HG03469 (cell line): ENCODE data around the gene AKT2.
"Not testable (repeated sequence)": the region's sequence is repeated elsewhere in the genome, so short reads cannot be mapped to it uniquely, and the experiment has no call there.

Experiments
- ATAC-seq: cut with Tn5 transposase; IDR thresholded peaks from one replicate; pipeline ENCODE4 v1.9.1; 2021; ENCODE audit warnings: mild to moderate bottlenecking, moderate library complexity, moderate number of reproducible peaks; ENCODE audit not compliant: unreplicated experiment

AKT2 gene

DNA sequence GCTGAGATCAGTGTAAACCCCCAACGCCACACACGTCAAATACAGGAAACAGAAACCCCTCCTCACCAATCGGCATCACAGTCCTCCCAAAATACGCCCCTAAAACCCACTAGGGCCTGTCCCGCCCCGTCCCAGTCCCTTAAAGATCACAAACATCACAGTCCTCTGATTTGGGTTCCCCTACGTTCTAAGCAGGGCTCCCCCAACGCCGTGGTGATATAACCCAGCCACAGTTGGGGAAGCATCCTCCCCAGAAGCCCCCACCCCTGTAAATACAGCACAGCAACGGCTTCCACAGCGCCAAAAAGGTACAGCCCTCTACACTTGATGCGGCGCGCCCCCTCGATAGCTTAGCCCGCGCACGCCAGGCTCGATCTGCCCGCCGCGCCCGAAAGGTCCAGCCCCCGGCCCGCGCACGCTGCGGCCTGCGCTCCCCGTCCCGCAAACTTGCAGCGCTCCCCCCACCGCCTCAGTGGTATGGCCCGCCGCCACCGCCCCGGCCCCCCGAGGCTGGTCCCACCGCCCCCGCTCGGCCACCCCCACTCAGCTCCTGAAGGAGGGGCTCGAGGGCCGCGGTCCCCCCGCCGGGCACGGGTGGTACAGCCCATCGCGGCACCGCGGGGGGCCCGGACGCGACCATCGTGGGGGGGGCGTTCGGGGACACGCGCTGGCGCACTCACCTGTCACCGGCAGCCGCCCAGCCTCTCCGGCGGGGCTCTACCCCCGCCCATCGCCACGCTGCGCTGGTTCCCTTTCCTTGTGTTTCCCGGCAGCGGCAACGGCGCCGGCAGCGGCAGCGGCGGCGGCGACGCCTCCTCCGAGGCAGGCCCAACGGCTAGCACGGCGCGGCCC, at the start of gene AKT2:
TSS of gene AKT2 (minus strand) at position 845 of the 852 bp plus-strand sequence. CDS start 20,078 bp downstream, outside the sequence.
- ATAC-seq: peak; percentile 11

DNA sequence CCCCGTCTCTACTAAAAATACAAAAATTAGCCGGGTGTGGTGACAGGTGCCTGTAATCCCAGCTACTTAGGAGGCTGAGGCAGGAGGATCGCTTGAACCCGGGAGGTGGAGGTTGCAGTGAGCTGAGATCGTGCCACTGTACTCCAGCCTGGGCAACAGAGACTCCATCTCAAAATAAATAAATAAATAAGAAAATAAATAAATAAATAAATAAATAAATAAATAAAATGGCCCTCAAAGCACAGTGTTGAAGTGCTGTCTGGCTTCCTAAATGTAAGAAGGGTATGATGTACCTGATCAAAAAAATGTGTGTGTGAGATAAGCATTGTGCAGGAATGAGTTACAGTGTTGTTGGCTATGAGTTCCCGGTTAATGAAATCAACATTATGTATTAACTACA, 47.9 kb upstream of the AKT2 start:
- not testable (repeated sequence) for ATAC-seq

DNA sequence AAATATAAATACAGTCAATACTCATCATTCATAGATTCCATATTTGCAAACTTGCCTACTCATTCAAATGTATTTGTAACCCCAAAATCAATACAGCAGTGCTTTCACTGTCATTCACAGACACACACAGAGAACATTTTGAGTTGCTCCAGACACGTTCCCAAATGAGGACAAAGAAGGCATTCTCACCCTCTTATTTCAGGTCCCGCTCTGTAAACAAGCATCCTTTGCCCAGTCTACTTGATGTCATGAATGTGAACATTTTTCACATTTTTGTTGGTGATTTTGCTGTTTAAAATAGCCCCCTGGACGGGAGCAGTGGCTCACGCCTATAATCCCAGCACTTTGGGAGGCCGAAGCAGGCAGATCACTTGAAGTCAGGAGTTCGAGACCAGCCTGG, 47.5 kb upstream of the AKT2 start:
- no peak for ATAC-seq

DNA sequence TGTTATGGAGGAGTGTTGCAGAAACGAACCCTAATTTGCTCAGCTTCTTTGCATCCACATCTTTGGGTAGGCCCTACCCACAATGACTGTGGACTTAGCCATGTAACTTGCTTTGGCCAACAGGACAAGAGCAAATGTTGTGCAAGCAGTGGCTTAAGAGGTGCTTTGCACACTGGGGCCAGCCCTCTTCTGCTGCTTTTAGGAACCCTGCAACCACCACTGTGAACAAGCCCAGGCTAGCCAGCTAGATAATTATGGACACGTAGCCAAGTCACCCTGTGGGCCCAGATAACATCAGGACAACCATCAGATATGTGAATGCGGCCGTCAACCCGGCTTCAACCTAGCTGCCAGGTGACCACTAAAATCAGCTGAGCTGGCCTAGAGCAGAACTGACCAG, 45.9 kb upstream of the AKT2 start:
- ATAC-seq: no peak

DNA sequence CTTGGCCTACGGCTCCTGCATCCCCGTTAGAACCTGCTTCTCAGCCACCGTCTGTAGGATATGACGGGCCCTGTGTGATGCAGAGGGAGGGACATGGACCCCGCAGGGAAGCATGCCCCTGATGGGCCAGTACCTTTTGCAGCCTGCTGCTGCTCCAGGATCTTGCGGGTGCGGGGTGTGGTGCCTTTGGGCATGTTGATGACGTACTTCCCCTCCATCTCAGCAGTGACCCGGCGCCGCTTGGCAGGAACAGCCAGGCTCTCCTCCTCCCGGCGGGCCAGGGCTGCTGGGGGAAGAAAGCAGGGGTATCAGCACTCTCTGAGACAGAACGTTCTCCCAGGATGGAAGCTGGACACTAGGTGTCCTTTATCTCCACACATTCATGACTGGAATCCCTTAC, 41.1 kb upstream of the AKT2 start:
- ATAC-seq: no peak

DNA sequence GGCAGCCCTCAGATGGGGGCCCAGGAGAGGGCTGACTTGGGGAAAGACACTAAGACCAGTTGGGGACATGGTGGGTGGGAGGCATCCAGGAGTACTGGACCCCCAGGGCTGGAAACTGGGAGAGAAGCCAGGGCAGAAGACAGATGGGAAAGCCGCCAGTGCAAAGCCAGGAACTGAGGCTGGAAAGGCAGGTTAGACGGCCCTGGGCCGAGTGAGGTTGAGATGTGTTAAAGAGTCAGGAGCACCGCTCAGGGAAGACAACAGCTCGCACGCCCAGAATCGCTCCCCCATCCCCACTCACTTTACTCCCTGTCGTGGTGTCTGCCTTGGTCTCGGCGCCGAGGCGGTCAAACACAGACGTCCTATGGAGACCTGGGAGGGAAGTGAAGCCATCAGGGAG, 38.6 kb upstream of the AKT2 start:
- ATAC-seq: no peak

DNA sequence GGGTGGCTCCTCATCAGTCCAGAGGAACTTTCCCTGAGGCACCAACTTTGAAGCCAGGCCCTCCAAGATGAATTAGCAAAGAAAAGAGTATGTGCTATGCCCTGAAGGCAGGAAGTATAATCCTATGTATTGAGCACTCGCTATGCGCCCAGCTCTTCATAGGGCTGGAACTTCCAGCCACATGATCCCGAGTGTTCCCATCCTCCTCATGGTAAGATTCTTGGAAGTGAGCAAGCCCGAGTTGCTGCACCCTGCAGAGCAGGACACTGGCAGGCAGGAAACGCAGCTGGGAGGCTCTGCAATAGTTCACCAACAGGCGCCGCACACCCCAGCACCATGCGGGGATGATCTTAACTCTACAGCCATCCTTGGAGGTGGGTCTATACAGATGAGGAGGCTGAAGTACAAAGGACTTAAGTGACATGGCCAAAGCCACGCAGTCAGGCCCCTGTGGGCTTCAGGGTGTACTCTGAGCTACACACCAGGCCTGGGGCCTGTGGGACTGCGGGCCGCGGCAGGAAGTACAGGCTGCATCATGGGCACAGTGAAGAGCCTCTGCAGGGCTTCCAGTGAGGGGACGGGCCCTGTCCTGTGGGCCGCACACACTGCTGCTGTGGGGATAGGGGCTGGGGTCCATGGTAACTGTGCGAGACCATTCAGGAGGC, 37.9 kb upstream of the AKT2 start:
- ATAC-seq: no peak

DNA sequence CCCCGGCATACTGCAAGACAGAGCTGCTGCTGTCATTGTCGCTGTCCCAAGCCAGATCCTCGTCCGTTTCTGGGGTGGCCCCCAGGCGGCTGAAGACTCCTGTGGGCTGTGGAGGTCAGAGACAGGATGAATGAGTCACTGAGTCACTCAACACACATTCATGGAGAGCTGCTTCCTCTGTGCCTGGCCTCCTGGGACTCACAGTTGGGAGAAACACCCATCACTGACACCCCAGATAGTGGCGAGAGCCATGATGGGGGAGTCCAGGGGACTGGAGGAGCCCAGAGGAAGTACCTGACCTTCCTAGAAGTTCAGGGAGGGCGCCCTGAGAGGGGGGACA, 37.1 kb upstream of the AKT2 start:
- no peak for ATAC-seq

DNA sequence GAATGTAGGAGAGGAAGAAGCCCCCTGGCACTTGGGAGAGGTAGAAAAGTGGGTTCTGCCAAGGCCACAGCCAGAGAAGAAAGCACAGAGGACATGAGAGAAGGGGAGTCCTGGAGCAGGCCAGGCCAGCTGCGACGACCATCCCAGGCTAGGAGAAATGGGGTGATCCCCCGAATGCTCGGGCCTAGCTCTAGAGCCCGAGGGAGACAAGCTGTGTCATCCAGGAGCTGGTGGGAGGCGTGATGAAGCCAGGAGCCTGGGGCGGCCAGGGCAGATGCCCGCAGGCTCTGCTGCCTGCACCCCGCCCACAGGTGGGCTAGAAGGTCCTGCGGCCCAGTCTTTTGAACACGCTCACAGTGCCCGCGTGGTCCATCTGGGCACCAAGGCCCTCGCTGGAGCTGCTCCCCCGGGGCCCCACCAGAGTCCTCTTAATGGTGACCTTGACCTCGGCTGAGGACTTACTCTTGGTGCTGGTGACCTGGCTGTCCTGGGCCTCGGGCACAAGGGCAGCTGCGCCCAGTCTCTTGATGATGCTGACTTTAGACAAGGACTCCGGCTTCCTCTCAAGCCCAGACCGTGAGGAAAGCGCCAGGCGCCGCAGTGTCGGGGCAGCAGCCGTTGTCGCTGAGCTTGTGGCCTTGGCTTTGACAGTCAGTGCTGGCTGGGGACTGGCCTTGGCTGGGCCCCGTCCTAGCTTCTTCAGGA, 36.6 kb upstream of the AKT2 start:
- ATAC-seq: no peak

DNA sequence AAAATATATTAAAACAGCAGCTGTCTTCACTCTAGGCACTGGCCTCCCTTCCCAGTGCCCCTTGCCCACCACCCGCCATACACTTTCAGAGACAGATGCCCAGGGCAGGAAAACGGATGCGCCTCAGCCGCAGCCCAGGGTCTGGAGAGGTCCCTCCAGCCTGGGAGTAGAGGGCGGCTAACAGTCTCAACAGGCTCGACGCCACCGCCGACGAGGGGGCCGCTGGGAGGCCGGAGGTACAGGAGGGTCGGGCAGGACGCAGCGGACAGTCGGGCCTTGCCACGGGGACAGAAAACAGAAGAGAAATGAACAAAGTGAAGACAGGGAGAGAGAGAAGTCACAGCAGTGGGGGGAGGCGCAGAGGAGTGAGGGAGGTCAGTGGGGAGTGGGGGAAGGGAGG, 35.9 kb upstream of the AKT2 start:
- no peak for ATAC-seq

DNA sequence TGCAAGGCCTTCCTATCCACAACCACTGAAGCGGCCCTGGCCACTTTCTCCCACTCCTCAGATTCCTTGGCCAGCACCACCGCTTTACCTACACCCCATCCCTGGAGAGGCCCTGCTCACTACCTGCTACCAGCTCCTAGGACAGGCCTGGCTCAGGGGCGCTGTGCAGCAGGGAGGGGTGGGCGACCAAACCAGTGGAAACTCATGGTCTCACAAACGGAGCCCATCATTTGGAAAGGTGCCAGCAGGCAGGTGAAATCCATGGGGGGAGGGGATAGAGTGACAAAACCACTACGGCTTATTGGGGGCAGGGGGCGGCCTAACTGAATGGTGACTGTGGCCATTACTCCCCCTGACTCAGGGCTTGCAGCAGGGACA, 35.4 kb upstream of the AKT2 start:
- no peak for ATAC-seq

DNA sequence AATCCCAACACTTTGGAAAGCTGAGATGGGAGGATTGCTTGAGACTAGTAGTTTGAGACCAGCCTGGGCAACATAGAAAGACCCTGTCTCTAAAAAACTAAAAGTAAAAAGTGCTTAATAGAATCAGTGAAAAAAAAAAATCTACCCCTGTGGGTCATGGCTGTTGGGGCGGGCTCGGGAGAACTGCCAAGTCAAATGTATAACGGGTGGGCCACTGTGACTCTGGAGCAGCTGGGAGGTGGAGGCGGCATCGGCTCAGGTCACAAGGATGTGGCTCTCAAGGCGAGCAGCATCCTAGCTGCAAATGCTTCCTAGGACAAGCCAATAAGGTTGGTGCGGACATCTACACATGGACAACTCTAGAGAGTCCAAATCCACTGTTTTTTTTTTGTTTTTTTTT, 32.2 kb upstream of the AKT2 start:
- no peak for ATAC-seq

DNA sequence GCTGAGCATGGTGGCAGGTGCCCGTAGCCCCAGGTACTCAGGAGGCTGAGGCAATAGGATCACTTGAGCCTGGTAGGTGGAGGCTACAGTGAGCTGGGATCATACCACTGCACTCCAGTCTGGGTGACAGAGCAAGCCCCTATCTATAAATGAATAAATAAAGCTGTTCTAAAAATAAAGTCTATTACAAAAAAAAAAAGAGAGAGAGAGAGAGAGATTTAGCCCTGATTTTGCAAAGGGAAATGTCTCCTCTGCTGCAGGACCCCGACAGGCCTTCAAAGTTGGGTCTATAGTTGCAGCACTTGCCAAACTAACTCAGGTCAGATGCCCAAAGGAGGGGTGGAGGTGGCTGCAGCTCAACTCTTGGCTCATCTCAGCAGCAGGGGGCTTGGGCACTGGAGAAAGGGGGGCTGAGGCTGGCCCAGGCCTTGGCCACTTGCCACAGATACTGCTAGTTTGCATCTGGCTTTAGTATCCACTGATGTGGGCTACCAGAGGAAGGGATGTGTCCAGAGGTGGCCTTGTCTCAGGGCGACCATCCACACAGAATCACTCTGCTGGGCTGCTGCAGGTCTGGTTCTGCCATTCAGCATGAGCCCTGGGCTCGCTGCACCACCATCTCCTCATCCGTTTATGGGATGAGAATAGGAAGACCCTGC, 30.8 kb upstream of the AKT2 start:
- ATAC-seq: no peak

DNA sequence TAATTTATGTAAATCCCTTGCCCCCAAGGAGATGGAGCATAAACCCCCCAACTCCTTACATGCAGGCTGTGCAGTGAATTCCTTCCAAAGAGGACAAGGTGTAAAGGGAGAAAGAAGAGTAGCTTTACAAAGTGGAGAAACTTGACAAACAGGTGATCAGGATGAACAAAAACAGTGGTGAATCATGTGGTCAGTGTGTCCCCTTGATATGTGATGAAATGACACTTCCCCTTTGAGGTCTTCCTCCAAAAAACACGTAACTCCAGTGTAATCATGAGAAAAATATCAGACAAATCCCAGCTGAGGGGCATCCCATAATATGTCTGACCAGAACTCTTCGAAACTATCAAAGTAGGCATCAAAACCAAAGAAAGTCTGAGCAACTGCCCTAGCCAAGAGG, 29.5 kb upstream of the AKT2 start:
- ATAC-seq: no peak

DNA sequence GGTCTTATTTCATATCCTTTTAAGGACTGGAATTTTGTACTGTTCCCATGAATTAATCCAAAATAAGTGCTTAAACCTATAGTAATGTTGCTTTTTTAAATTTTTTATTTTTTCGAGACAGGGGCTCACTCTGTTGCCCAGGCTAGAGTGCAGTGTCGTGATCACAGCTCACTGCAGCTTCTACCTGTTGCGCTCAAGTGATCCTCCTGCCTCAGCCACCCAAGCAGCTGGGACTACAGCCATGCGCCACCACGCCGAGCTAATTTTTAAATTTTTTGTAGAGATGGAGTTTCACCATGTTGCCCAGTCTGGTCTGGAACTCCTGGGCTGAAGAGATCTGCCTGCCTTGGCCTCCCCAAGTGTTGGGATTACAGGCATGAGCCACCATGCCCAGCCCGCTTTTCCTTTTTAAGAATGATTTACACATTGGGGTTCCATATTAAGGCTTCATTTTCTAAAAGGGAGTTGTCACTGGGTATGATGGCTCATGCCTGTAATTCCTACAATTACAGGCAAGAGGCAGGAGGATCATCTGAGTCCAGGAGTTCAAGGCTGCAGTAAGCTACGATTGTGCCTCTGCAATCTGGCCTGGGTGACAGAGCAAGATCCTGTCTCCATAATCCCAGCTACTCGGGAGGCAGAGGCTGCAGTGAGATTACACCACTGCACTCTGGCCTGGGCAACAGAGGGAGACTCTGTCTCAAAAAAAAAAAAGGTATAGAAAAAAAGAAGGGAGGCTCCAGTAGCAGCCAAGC, 28.3 kb upstream of the AKT2 start:
- no peak for ATAC-seq

DNA sequence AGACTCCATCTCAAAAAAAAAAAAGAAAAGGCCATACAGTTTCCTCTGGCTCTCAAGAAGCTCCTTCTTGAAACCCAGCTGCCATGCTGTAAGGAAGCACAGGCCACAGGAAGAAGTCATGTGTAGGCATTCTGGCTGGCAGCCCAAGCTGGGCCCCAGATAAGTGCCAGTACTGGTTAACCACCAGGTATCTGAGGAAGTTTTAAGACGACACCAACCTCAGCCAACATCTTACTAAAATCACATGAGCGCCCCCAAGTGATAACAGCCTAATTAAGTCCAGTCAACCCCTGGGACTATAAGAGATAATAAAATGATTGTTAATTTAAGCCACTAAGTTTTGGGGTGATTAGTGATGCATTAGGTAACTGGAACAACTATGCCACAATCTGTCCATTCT, 27.4 kb upstream of the AKT2 start:
- ATAC-seq: no peak

DNA sequence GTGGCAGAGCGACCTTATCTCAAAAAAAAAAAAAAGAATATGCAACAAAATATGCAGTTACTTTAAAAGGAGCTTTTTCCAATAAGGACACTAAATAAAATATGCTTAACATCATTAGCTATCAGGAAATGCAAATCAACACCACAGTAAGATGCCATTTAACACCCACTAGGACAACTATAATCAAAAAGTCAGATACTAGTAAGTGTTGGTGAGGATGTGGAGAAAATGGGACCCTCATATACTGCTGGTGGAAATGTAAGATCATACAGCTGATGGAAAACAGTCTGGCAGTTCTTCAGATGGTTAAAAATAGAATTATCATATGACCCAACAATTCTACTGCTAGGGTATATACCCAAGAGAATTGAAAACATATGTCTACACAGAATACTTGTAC, 24.5 kb upstream of the AKT2 start:
- no peak for ATAC-seq

DNA sequence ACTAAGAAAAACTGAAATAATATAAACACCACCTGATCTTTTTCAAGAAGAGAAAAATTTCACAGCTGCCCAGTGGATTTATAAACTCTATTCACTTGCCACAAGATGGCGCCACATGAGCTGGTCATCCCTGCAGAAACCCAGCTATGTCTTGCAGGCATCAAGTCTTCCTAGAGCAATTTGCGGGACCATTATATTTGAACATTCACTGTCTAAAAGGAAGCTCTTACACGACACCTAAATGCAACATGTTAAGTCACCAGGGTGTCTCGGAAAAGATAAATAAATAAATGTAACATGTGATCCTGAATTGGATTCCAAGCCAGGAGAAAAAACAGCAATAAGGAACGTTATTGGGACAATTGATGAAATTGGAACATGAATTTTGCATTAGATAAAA, 20.3 kb upstream of the AKT2 start:
- ATAC-seq: no peak

DNA sequence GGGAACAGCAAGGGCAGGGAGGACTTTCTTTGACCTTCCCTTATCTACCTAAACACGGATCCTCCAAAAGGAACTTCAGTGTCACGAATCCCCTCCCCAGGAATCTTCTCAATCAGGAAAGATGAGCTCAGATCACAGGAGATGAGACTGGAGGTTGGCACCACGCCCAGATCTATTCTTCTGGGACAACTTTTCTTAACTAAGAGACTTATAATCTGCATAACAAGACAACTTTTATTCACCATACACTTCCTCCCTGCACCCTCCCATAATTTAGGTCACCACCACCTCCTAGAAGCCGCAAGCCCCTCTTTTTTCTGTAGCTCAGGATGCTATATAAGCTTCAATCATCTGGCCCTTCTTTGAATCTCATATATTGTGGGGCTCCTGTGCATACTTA, 19.2 kb upstream of the AKT2 start:
- no peak for ATAC-seq

DNA sequence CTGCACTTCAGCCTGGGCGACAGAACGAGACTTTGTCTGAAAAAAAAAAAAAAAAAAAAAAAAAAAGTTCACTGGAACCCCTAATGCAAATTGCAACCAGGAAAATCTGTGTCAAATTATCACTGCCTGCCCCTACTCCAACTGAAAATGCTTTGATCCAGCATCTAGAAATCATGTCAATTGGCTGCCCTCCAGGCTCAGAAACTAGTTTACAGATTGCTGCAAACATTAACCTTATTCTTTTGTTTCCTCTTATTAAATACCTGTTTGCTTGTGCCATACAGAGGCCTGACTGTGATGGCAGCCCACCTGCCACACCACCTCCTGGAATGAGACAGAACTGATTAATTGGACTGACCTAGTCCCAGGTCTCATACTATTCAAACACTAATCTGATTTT, 18.6 kb upstream of the AKT2 start:
- ATAC-seq: no peak
